H1 (cell line): ENCODE measurements around the gene NFASC. TPM values are rescaled to one million over a fixed set of nuclear protein-coding genes. Genes with fewer than 3 reads are reported as not detected.

ENCODE experiments used
- CTCF ChIA-PET: fragments of 300-600 bp; sonication (Branson Sonifier 250); formaldehyde crosslinking; loops from one replicate; lab custom pipeline; 2021; ENCODE audit not compliant: partially characterized antibody; lab: Charles Lee
- POLR2A ChIA-PET: fragments of 300-600 bp; sonication (Branson Sonifier 250); formaldehyde crosslinking; loops from one replicate; lab custom pipeline; 2021; ENCODE audit warnings: inconsistent platforms; ENCODE audit not compliant: partially characterized antibody; lab: Charles Lee
- DNase-seq, 2 experiments: peaks; one replicate each; pipeline versions ENCODE4 v3.0.0 to v3.0.0-alpha.2; 2010 to 2022; ENCODE audit warnings: low spot score in 2 of 2, low read depth in 1 of 2, mixed read lengths in 1 of 2
- FAIRE-seq: peaks from 2 replicates; lab custom pipeline; 2011; peaks lifted over from hg19 to GRCh38; lab: Jason Lieb, UNC
- H2AFZ ChIP-seq: 2 replicates; pipeline ENCODE4 v1.8.1; 2012; ENCODE audit warnings: low read length, inconsistent platforms
- H2AK5ac ChIP-seq: 2 replicates; pipeline ENCODE4 v1.6.1; 2013; ENCODE audit warnings: low read depth, low read length
- H2BK120ac ChIP-seq: replicated peaks from 2 replicates; pipeline ENCODE3; 2013; ENCODE audit warnings: low read depth, low read length, inconsistent platforms
- H2BK12ac ChIP-seq: 2 replicates; pipeline ENCODE4 v1.6.1; 2013; ENCODE audit warnings: low read depth, low read length
- H2BK15ac ChIP-seq: 2 replicates; pipeline ENCODE4 v1.6.1; 2013; ENCODE audit warnings: low read length
- H2BK20ac ChIP-seq: 2 replicates; pipeline ENCODE4 v1.6.1; 2013; ENCODE audit warnings: low read length
- H2BK5ac ChIP-seq: 2 replicates; pipeline ENCODE4 v1.6.1; 2013; ENCODE audit warnings: low read depth, low read length
- H3K14ac ChIP-seq: 2 replicates; pipeline ENCODE4 v1.6.1; 2013; ENCODE audit warnings: inconsistent platforms; ENCODE audit not compliant: insufficient read length
- H3K18ac ChIP-seq: 2 replicates; pipeline ENCODE4 v1.6.1; 2013; ENCODE audit warnings: low read length; ENCODE audit errors: extremely low read depth
- H3K23ac ChIP-seq: 2 replicates; pipeline ENCODE4 v1.6.1; 2013; ENCODE audit warnings: inconsistent platforms; ENCODE audit not compliant: insufficient read length
- H3K23me2 ChIP-seq: 2 replicates; pipeline ENCODE4 v1.6.1; 2013; ENCODE audit warnings: low read depth, low read length
- H3K27ac ChIP-seq: 2 replicates; pipeline ENCODE4 v1.6.1; 2011; ENCODE audit warnings: low read depth, low read length, inconsistent platforms
- H3K27me3 ChIP-seq, 4 experiments: replicated peaks in 1 of 4; 1 replicate in 1 of 4; 2 replicates in 3 of 4; pipeline versions ENCODE4 v1.6.1 to v1.8.1; 2011 to 2013; ENCODE audit warnings: low read length in 3 of 4, mild to moderate bottlenecking in 3 of 4, inconsistent platforms in 2 of 4, mixed read lengths in 2 of 4, moderate library complexity in 1 of 4; ENCODE audit not compliant: control insufficient read depth in 3 of 4, insufficient read depth in 3 of 4; ENCODE audit errors: extremely low read depth in 1 of 4
- H3K36me3 ChIP-seq, 4 experiments: 2 replicates each; pipeline versions ENCODE4 v1.6.1 to v1.8.1; 2011 to 2013; ENCODE audit warnings: mild to moderate bottlenecking in 4 of 4, low read length in 3 of 4, moderate library complexity in 2 of 4, control low read depth in 1 of 4, inconsistent platforms in 1 of 4; ENCODE audit not compliant: insufficient read depth in 4 of 4, control insufficient read depth in 2 of 4
- H3K4ac ChIP-seq: replicated peaks from 2 replicates; pipeline ENCODE3; 2013; ENCODE audit warnings: low read length, low read depth, mixed read lengths, inconsistent platforms; ENCODE audit not compliant: insufficient read length
- H3K4me1 ChIP-seq, 4 experiments: replicated peaks in 1 of 4; 1 replicate in 1 of 4; 2 replicates in 3 of 4; pipeline versions ENCODE4 v1.6.1 to v1.8.1; 2011 to 2013; ENCODE audit warnings: low read length in 3 of 4, inconsistent platforms in 2 of 4, mixed read lengths in 1 of 4; ENCODE audit not compliant: insufficient read depth in 4 of 4, control insufficient read depth in 3 of 4
- H3K4me2 ChIP-seq, 2 experiments: 2 replicates each; pipeline versions ENCODE4 v1.6.1 to v1.8.1; 2011 to 2013; ENCODE audit warnings: low read depth in 2 of 2, low read length in 2 of 2, control low read depth in 1 of 2, inconsistent platforms in 1 of 2, mild to moderate bottlenecking in 1 of 2; ENCODE audit not compliant: insufficient read depth in 1 of 2
- H3K4me3 ChIP-seq, 4 experiments: fragments of 200-600, 300-600 bp in 1 of 4; sonication (generic), shearing (Covaris generic), sonication (Bioruptor Twin) in 1 of 4; 2 replicates each; pipeline versions ENCODE4 v1.5.1 to v1.8.1; 2011 to 2016; ENCODE audit warnings: low read length in 4 of 4, low read depth in 3 of 4, control low read depth in 2 of 4, inconsistent platforms in 2 of 4, mild to moderate bottlenecking in 2 of 4, mixed read lengths in 1 of 4, moderate library complexity in 1 of 4; ENCODE audit not compliant: insufficient read depth in 2 of 4; ENCODE audit errors: extremely low read depth in 1 of 4
- H3K56ac ChIP-seq: replicated peaks from 2 replicates; pipeline ENCODE3; 2013; ENCODE audit warnings: low read depth, mild to moderate bottlenecking, mixed read lengths, low read length, inconsistent platforms; ENCODE audit not compliant: insufficient read length
- H3K79me1 ChIP-seq: 2 replicates; pipeline ENCODE4 v1.6.1; 2013; ENCODE audit warnings: low read depth, low read length, control low read depth
- H3K79me2 ChIP-seq, 2 experiments: 2 replicates each; pipeline versions ENCODE4 v1.6.1 to v1.8.1; 2012 to 2013; ENCODE audit warnings: low read length in 2 of 2, mild to moderate bottlenecking in 2 of 2, inconsistent platforms in 1 of 2; ENCODE audit not compliant: insufficient read depth in 2 of 2, control insufficient read depth in 1 of 2
- H3K9ac ChIP-seq, 4 experiments: replicated peaks in 1 of 4; 1 replicate in 1 of 4; 2 replicates in 3 of 4; pipeline versions ENCODE4 v1.6.1 to v1.8.1; 2011 to 2013; ENCODE audit warnings: low read depth in 3 of 4, low read length in 3 of 4, control low read depth in 2 of 4, mild to moderate bottlenecking in 2 of 4, moderate library complexity in 2 of 4, inconsistent platforms in 1 of 4; ENCODE audit errors: extremely low read depth in 1 of 4
- H3K9me3 ChIP-seq, 2 experiments: 2 replicates each; pipeline versions ENCODE4 v1.6.1 to v1.8.1; 2012 to 2013; ENCODE audit warnings: mild to moderate bottlenecking in 2 of 2, moderate library complexity in 2 of 2, control low read depth in 1 of 2, inconsistent platforms in 1 of 2, low read depth in 1 of 2, low read length in 1 of 2, mixed read lengths in 1 of 2; ENCODE audit not compliant: insufficient read depth in 2 of 2
- H4K20me1 ChIP-seq, 2 experiments: replicated peaks in 1 of 2; 2 replicates each; pipeline versions ENCODE3 to v1.8.1; 2011 to 2013; ENCODE audit warnings: inconsistent platforms in 2 of 2, low read length in 2 of 2, mild to moderate bottlenecking in 1 of 2; ENCODE audit not compliant: insufficient read depth in 2 of 2, control insufficient read depth in 1 of 2
- H4K5ac ChIP-seq: 2 replicates; pipeline ENCODE4 v1.6.1; 2013; ENCODE audit warnings: low read length, low read depth, mixed read lengths, inconsistent platforms; ENCODE audit not compliant: insufficient read length
- H4K8ac ChIP-seq: 2 replicates; pipeline ENCODE4 v1.8.0; 2013; ENCODE audit warnings: mild to moderate bottlenecking, moderate library complexity, low read length, inconsistent platforms; ENCODE audit not compliant: insufficient read depth; ENCODE audit errors: extremely low read depth
- H4K91ac ChIP-seq: replicated peaks from 2 replicates; pipeline ENCODE3; 2013; ENCODE audit warnings: low read length, mixed read lengths, inconsistent platforms; ENCODE audit not compliant: insufficient read length
- BRCA1 ChIP-seq: IDR thresholded peaks from 2 replicates; pipeline ENCODE4 v1.6.1; 2012; ENCODE audit warnings: low read depth, low read length, improper control_type of control experiment
- GABPA ChIP-seq: IDR thresholded peaks from 2 replicates; pipeline ENCODE4 v1.6.1; 2011; ENCODE audit warnings: mild to moderate bottlenecking, low read length, moderate library complexity, borderline replicate concordance; ENCODE audit not compliant: insufficient read depth
- NANOG ChIP-seq: IDR thresholded peaks from 2 replicates; pipeline ENCODE4 v1.6.1; 2011; ENCODE audit warnings: low read length, low read depth, mild to moderate bottlenecking, inconsistent platforms; ENCODE audit not compliant: insufficient read depth, poor library complexity, severe bottlenecking
- POLR2A ChIP-seq, 2 experiments: IDR thresholded peaks; 1 replicate in 1 of 2; 2 replicates in 1 of 2; pipeline ENCODE4 v1.6.1; 2011; ENCODE audit warnings: low read depth in 2 of 2, low read length in 2 of 2, mild to moderate bottlenecking in 2 of 2; ENCODE audit errors: control extremely low read depth in 1 of 2
- RNF2 ChIP-seq: fragments of 200-900, 300-1000 bp; sonication (generic); IDR thresholded peaks from 2 replicates; pipeline ENCODE4 v1.7.1; 2016; ENCODE audit warnings: borderline replicate concordance, low read depth, mild to moderate bottlenecking, antibody characterized with exemption, low read length; ENCODE audit not compliant: poor library complexity, severe bottlenecking; ENCODE audit errors: missing control alignments
- TAF7 ChIP-seq: optimal IDR thresholded peaks from 2 replicates; pipeline ENCODE3; 2011; ENCODE audit warnings: low read depth, mild to moderate bottlenecking, inconsistent platforms, low read length, moderate library complexity, borderline replicate concordance
- WGBS, 2 experiments: shearing (Covaris generic) in 1 of 2; methylation state at CpG; one replicate each; pipeline versions ENCODE4 v1.1.6 to v1.1.7; 2013 to 2015; ENCODE audit warnings: low lambda C conversion rate in 2 of 2, mixed read lengths in 2 of 2, inconsistent platforms in 1 of 2, low coverage in 1 of 2, missing lambda C conversion rate in 1 of 2; ENCODE audit not compliant: insufficient replicate concordance in 2 of 2, insufficient coverage in 1 of 2, insufficient read length in 1 of 2; ENCODE audit errors: extremely low coverage in 1 of 2, missing lambda C conversion rate in 1 of 2; 5-methylcytosine and 5-hydroxymethylcytosine counted together
- polyA plus RNA-seq, 7 experiments: library from polyadenylated mRNA; depleted of rRNA in 3 of 7; stranded (reverse) in 5 of 7; unstranded in 2 of 7; fragments of >200 nt in 5 of 7; fragments of 200-250 nt in 2 of 7; gene quantifications; 1 replicate in 5 of 7; 2 replicates in 1 of 7; 4 replicates in 1 of 7; pipeline versions ENCODE4 v1.2.1 to v1.2.3, GENCODE V29; 2011 to 2013; ENCODE audit warnings: missing spikeins in 2 of 7, mixed read lengths in 2 of 7
- total RNA-seq: library from RNA; stranded (reverse); fragmentation: NEBNext Ultra II Directional; extraction: Animal tissue kit (Norgen Biotek cat#: 25700); gene quantifications from 2 replicates; pipeline ENCODE4 v1.2.1, GENCODE V29; 2021
- TF ChIP-seq, protein P1 (sequence below), 3 experiments: IDR thresholded peaks; 1 replicate in 2 of 3; 2 replicates in 1 of 3; pipeline versions ENCODE4 v1.5.1 to v1.6.1; 2011; ENCODE audit warnings: low read length in 3 of 3, mild to moderate bottlenecking in 3 of 3, inconsistent platforms in 2 of 3, low read depth in 1 of 3, moderate library complexity in 1 of 3; ENCODE audit not compliant: insufficient read depth in 1 of 3; ENCODE audit errors: control extremely low read depth in 1 of 3

The NFASC gene
- total and polyA plus RNA-seq, 2 of the 8 experiments (the other 6 are each of a cell fraction or from before 2014, with no cell fraction given), result 5.0 to 15.2 TPM

DNA sequence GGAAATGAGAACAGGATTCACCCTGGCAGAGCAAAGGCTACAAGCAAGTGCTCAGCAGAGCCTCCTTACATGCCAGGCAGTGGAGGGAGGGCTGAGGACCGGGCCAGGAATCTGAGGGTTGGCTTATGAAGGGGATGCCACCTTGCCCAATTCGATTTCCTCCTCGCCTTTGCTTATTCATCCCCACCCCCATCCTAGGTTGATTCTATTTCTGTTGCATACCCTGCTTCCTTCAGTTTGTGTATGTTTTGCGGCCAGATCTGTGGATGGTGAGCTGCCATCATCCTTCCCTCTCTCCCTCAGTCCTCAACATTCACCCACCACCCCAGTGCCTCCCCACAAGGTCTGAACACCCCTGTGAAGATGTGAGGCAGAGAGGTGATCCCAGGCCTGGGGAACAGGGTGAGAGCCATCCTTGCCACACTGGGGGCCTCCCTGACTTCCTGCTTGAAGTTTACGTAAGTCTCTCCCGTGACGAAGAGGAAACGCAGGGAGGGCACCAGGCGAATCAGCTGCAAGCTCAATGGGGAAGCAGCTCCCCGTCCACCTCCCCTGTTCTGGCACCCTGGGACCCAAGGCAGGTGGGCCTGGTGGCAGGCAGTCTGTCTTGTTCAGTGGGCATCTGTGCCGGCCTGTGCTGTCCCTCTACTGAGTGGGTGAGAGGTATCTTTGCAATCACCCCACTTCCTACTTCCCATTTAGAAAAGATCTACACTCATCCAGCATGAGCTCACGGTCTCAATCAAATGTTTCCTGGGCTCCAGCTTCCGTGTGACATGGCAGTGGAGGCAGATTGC lies 121.7 kb downstream of the NFASC start:
- no peak for DNase-seq
- H2BK120ac ChIP-seq, result no peak overlapping the region
- H3K56ac ChIP-seq, result no peak overlapping the region
- 0 out of 2 replicates have a peak overlapping the region, but pooled peaks have one; percentile 27 for H2BK5ac ChIP-seq
- no peaks in the 10 kb centered on the region for H3K79me1 ChIP-seq
- no peaks in the 10 kb centered on the region for H3K9me3 ChIP-seq
- no peak overlapping the region for H3K4me2 ChIP-seq
- H3K9ac ChIP-seq, result no peak overlapping the region
- no peak overlapping the region for H3K14ac ChIP-seq
- no peaks in the 10 kb centered on the region for H3K79me2 ChIP-seq
- ChIA-PET CTCF (interaction anchor here (1.2 to 33.8 kb wide), 10 partner anchors 11 to 264 kb away, joined by 4 to 1336 read pairs (median 14); partner anchors contain the start of gene TMEM81), POLR2A (interaction anchor here (1.1 to 4.1 kb wide), 4 partner anchors 11 to 69 kb away, joined by 3 to 16 read pairs (median 4); no protein-coding TSS in a partner anchor)
- H2AFZ ChIP-seq, result no peak overlapping the region
- H3K4me1 ChIP-seq, result peaks cover 10 to 27% (median 19%) of the 10 kb centered on the region in 4 experiments
- H2AK5ac ChIP-seq, result 0 out of 2 replicates have a peak overlapping the region, but pooled peaks have one; percentile 76
- no peak overlapping the region for H2BK20ac ChIP-seq
- no peak overlapping the region for H3K27ac ChIP-seq
- no peak for FAIRE-seq
- H3K4ac ChIP-seq, result no peak overlapping the region
- H4K8ac ChIP-seq, result no peak overlapping the region; the same call in 1 of the 2 replicates
- H3K27me3 ChIP-seq, result no peaks in the 10 kb centered on the region; a peak in 1 of 7 replicates
- H3K23ac ChIP-seq, result no peak overlapping the region
- H3K23me2 ChIP-seq, result no peaks in the 10 kb centered on the region
- 0 out of 2 replicates have a peak overlapping the region, but pooled peaks have one; percentile 18 for H2BK15ac ChIP-seq
- peaks cover 0 to 5% of the 10 kb centered on the region in 2 experiments for H4K20me1 ChIP-seq
- peak overlapping the region; percentile 36; the same call in 1 of the 2 replicates for H3K18ac ChIP-seq
- H4K91ac ChIP-seq, result peak overlapping the region; percentile 58
- no peak overlapping the region for H3K4me3 ChIP-seq
- H2BK12ac ChIP-seq, result peak overlapping the region; percentile 75; the same call in 1 of the 2 replicates
- no peaks in the 10 kb centered on the region for H3K36me3 ChIP-seq
- 85% methylated on average over 13 of the region's 13 CpGs; no CpG with 5 or more reads in 1 of the 2 experiments for WGBS, 2 experiments
- H4K5ac ChIP-seq, result no peak overlapping the region
- no peak for TF ChIP-seq GABPA
- TF ChIP-seq TAF7, result no peak
- no peak for TF ChIP-seq RNF2
- TF ChIP-seq BRCA1, result no peak
- TF ChIP-seq NANOG, result no peak
- TF ChIP-seq, protein P1, sequence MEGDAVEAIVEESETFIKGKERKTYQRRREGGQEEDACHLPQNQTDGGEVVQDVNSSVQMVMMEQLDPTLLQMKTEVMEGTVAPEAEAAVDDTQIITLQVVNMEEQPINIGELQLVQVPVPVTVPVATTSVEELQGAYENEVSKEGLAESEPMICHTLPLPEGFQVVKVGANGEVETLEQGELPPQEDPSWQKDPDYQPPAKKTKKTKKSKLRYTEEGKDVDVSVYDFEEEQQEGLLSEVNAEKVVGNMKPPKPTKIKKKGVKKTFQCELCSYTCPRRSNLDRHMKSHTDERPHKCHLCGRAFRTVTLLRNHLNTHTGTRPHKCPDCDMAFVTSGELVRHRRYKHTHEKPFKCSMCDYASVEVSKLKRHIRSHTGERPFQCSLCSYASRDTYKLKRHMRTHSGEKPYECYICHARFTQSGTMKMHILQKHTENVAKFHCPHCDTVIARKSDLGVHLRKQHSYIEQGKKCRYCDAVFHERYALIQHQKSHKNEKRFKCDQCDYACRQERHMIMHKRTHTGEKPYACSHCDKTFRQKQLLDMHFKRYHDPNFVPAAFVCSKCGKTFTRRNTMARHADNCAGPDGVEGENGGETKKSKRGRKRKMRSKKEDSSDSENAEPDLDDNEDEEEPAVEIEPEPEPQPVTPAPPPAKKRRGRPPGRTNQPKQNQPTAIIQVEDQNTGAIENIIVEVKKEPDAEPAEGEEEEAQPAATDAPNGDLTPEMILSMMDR (IDR thresholded peaks at IDR 0.05; ENCODE audit: control extremely low read depth in 1 of 3, insufficient read depth in 1 of 3, low read depth in 1 of 3, low read length in 3 of 3), result no peak
- no peak for TF ChIP-seq POLR2A (IDR thresholded peaks at IDR 0.05; ENCODE audit: control extremely low read depth in 1 of 2, low read depth in 2 of 2, low read length in 2 of 2)
